CD4-positive, alpha-beta T cell (primary cell): ENCODE measurements around the gene BACE2. TPM values are rescaled to one million over a fixed set of nuclear protein-coding genes. Genes with fewer than 3 reads are reported as not detected.

ENCODE experiments used
- ATAC-seq: fragments of 200-7000 bp; cut with Tn5 transposase; one replicate; pipeline ENCODE4 v1.10.0; 2022; ENCODE audit warnings: mild to moderate bottlenecking; ENCODE audit not compliant: poor library complexity
- CTCF ChIA-PET: fragments of 350-600 bp; sonication (Branson Sonifier 250); formaldehyde crosslinking; loops from one replicate; lab custom pipeline; 2021; ENCODE audit warnings: antibody characterized with exemption, inconsistent platforms; lab: Charles Lee
- POLR2A ChIA-PET: fragments of 350-600 bp; sonication (Branson Sonifier 250); formaldehyde crosslinking; loops from one replicate; lab custom pipeline; 2021; ENCODE audit warnings: antibody characterized with exemption, inconsistent platforms; lab: Charles Lee
- DNase-seq, 14 experiments: peaks; one replicate each; pipeline ENCODE4 v3.0.0-alpha.2; 2013 to 2020; ENCODE audit warnings: mixed read lengths in 2 of 14
- H3K27ac ChIP-seq, 2 donors: one replicate each; pipeline versions ENCODE4 v1.5.1 to v1.7.0; 2013; ENCODE audit warnings: low read length in 2 of 2, low read depth in 1 of 2, mild to moderate bottlenecking in 1 of 2
- H3K27me3 ChIP-seq, 2 experiments: 1 replicate in 1 of 2; 2 replicates in 1 of 2; pipeline versions ENCODE4 v1.6.1 to v1.7.0; 2013; ENCODE audit warnings: low read length in 2 of 2, control low read depth in 1 of 2, mild to moderate bottlenecking in 1 of 2, moderate library complexity in 1 of 2; ENCODE audit not compliant: insufficient read depth in 2 of 2, control insufficient read depth in 1 of 2
- H3K36me3 ChIP-seq: one replicate; pipeline ENCODE4 v1.6.1; 2013; ENCODE audit warnings: low read length, control low read depth; ENCODE audit not compliant: insufficient read depth
- H3K4me1 ChIP-seq: one replicate; pipeline ENCODE4 v1.6.1; 2013; ENCODE audit warnings: low read length, control low read depth; ENCODE audit not compliant: insufficient read depth
- H3K4me3 ChIP-seq: one replicate; pipeline ENCODE4 v1.5.1; 2013; ENCODE audit warnings: mild to moderate bottlenecking, low read length, moderate library complexity
- H3K9me3 ChIP-seq, 2 experiments: 1 replicate in 1 of 2; 2 replicates in 1 of 2; pipeline versions ENCODE4 v1.6.1 to v1.7.0; 2013; ENCODE audit warnings: low read length in 2 of 2, mild to moderate bottlenecking in 2 of 2, control low read depth in 1 of 2, moderate library complexity in 1 of 2; ENCODE audit not compliant: control insufficient read depth in 1 of 2, insufficient read depth in 1 of 2
- H3K27ac Mint-ChIP-seq: one replicate; pipeline ENCODE4 v1.8.0; 2020; ENCODE audit warnings: mixed read lengths
- H3K27me3 Mint-ChIP-seq: one replicate; pipeline ENCODE4 v1.8.0; 2021; ENCODE audit warnings: mixed read lengths
- H3K36me3 Mint-ChIP-seq: one replicate; pipeline ENCODE4 v1.8.0; 2021; ENCODE audit warnings: low read depth, mixed read lengths
- H3K4me1 Mint-ChIP-seq: one replicate; pipeline ENCODE4 v1.8.0; 2021; ENCODE audit warnings: low read depth, mixed read lengths
- H3K4me3 Mint-ChIP-seq: one replicate; pipeline ENCODE4 v1.8.0; 2020; ENCODE audit warnings: mild to moderate bottlenecking, mixed read lengths
- H3K9me3 Mint-ChIP-seq: one replicate; pipeline ENCODE4 v1.8.0; 2020; ENCODE audit warnings: mixed read lengths
- intact Hi-C, 2 experiments: fragments of 100-400 bp; cut with DNase I in 1 of 2; cut with micrococcal nuclease in 1 of 2; formaldehyde crosslinking; loops; one replicate each; pipeline versions ENCODE4 v1.15.1 to v1.9.0; 2023 to 2025; cut with DNase I, micrococcal nuclease
- total RNA-seq, 174 experiments: library from RNA in 2 of 174; stranded (reverse) in 2 of 174; gene quantifications; one replicate each; pipeline ENCODE4 v1.2.3 and lab custom pipeline; 2021 to 2026
- TF ChIP-seq, protein P1 (sequence below): fragments of 200-600 bp; IDR thresholded peaks from one replicate; pipeline ENCODE4 v1.8.0; 2022; ENCODE audit warnings: antibody characterized with exemption, mild to moderate bottlenecking

BACE2 gene
- total RNA-seq, 2 experiments from 2014 or later = 0.16 TPM; not detected in 1

DNA sequence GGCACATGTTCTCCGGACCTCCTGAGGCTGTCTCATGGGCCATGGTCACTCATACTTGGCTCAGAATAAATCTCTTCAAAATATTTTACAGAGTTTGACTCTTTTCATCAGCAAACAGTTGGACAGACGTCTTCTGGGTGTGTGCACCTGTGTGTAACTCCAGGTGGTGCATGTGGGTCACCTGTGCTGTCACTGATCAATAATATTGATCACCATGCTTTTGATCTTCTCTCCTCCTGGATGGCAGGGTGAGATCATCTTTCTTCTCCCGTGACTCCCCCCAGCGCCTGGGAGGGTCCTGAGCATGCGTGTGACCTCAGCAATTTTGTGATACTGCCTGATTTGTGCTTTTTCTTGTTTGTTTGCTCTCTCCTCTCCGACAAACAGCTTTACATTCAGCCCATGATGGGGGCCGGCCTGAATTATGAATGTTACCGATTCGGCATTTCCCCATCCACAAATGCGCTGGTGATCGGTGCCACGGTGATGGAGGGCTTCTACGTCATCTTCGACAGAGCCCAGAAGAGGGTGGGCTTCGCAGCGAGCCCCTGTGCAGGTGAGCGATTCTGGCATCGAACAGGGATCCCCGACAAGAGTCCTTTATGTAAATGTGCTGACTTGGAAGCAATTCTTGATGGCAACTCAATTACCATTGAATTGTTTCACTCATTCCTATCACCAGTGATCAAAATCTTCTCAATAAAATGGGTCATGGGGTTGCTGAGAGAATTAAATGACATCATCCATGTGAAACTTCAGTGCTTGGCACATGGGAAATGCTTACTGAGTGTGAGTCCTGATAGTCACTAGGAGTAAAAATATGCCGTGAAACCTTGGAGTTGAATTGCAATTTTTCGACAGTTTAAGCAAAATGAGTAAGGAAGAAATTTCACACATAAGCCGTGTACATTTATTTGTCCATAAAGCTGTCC, 89.1 kb downstream of the BACE2 start:
- ChIA-PET POLR2A (no interaction called here), CTCF (no interaction called here)
- TF ChIP-seq, protein P1, sequence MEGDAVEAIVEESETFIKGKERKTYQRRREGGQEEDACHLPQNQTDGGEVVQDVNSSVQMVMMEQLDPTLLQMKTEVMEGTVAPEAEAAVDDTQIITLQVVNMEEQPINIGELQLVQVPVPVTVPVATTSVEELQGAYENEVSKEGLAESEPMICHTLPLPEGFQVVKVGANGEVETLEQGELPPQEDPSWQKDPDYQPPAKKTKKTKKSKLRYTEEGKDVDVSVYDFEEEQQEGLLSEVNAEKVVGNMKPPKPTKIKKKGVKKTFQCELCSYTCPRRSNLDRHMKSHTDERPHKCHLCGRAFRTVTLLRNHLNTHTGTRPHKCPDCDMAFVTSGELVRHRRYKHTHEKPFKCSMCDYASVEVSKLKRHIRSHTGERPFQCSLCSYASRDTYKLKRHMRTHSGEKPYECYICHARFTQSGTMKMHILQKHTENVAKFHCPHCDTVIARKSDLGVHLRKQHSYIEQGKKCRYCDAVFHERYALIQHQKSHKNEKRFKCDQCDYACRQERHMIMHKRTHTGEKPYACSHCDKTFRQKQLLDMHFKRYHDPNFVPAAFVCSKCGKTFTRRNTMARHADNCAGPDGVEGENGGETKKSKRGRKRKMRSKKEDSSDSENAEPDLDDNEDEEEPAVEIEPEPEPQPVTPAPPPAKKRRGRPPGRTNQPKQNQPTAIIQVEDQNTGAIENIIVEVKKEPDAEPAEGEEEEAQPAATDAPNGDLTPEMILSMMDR = no peak
- Histone ChIP-seq H3K36me3 (no peaks in the 10 kb centered on the region), H3K9me3 (peaks cover 13 to 29% of the 10 kb centered on the region in 2 experiments), H3K27ac (no peak overlapping the region), H3K4me3 (no peak overlapping the region), H3K27me3 (no peaks in the 10 kb centered on the region), H3K4me1 (no peaks in the 10 kb centered on the region)
- DNase-seq = no peak
- no peak for ATAC-seq
- peaks cover 3% of the 10 kb centered on the region for H3K9me3 Mint-ChIP-seq
- intact Hi-C loops = no loop called here
- peaks cover 20% of the 10 kb centered on the region for H3K27me3 Mint-ChIP-seq
- no peaks in the 10 kb centered on the region for H3K4me1 Mint-ChIP-seq
- H3K4me3 Mint-ChIP-seq = no peak overlapping the region
- no peaks in the 10 kb centered on the region for H3K36me3 Mint-ChIP-seq
- H3K27ac Mint-ChIP-seq = no peak overlapping the region

- peaks cover 13 to 22% of the 10 kb centered on the region in 2 experiments for H3K9me3 ChIP-seq
- Mint-ChIP-seq H3K4me1 (no peaks in the 10 kb centered on the region), H3K4me3 (no peak overlapping the region), H3K27me3 (peaks cover 13% of the 10 kb centered on the region), H3K27ac (no peak overlapping the region), H3K36me3 (no peaks in the 10 kb centered on the region), H3K9me3 (peaks cover 3% of the 10 kb centered on the region)
- TF ChIP-seq, protein P1 = no peak
- POLR2A ChIA-PET = no interaction called here
- ATAC-seq (no peak), DNase-seq (no peak)
- no peaks in the 10 kb centered on the region for H3K4me1 ChIP-seq
- no peaks in the 10 kb centered on the region for H3K27me3 ChIP-seq
- intact Hi-C loops = no loop called here
- H3K27ac ChIP-seq = no peak overlapping the region
- no peak overlapping the region for H3K4me3 ChIP-seq
- H3K36me3 ChIP-seq = no peaks in the 10 kb centered on the region
- CTCF ChIA-PET = no interaction called here
Observed at GRCh38 chr21:41258617-41259016, 90.7 kb downstream of the BACE2 start.

GRCh38 chr21:41260428-41260827, 92.5 kb downstream of the BACE2 start:
- Mint-ChIP-seq H3K36me3 (no peaks in the 10 kb centered on the region), H3K9me3 (no peaks in the 10 kb centered on the region), H3K27ac (no peak overlapping the region), H3K4me3 (no peak overlapping the region), H3K27me3 (peaks cover 17% of the 10 kb centered on the region), H3K4me1 (no peaks in the 10 kb centered on the region)
- no peak overlapping the region for H3K4me3 ChIP-seq
- POLR2A ChIA-PET = no interaction called here
- H3K27me3 ChIP-seq = no peaks in the 10 kb centered on the region
- intact Hi-C loops = no loop called here
- H3K27ac ChIP-seq = no peak overlapping the region
- peaks cover 4 to 6% of the 10 kb centered on the region in 2 experiments for H3K9me3 ChIP-seq
- TF ChIP-seq, protein P1 = no peak
- DNase-seq = no peak
- CTCF ChIA-PET = no interaction called here
- H3K4me1 ChIP-seq = no peaks in the 10 kb centered on the region
- ATAC-seq = no peak
- H3K36me3 ChIP-seq = no peaks in the 10 kb centered on the region
